HG03354 (cell line): ENCODE data around the gene TTC1.
A peak's percentile ranks its signal among the peaks of the same experiment; 100 is the strongest.

Experiments
- ATAC-seq: cut with Tn5 transposase; IDR thresholded peaks from one replicate; pipeline ENCODE4 v1.9.1; 2021; ENCODE audit warnings: mild to moderate bottlenecking; ENCODE audit not compliant: unreplicated experiment, poor library complexity, severe bottlenecking

The TTC1 gene

GRCh38 chr5:160079753-160080152, 70.8 kb downstream of the TTC1 start:
- no peak for ATAC-seq

- ATAC-seq: no peak
These were observed 72.6 kb downstream of the TTC1 start for GRCh38 chr5:160081495-160081894.

DNA sequence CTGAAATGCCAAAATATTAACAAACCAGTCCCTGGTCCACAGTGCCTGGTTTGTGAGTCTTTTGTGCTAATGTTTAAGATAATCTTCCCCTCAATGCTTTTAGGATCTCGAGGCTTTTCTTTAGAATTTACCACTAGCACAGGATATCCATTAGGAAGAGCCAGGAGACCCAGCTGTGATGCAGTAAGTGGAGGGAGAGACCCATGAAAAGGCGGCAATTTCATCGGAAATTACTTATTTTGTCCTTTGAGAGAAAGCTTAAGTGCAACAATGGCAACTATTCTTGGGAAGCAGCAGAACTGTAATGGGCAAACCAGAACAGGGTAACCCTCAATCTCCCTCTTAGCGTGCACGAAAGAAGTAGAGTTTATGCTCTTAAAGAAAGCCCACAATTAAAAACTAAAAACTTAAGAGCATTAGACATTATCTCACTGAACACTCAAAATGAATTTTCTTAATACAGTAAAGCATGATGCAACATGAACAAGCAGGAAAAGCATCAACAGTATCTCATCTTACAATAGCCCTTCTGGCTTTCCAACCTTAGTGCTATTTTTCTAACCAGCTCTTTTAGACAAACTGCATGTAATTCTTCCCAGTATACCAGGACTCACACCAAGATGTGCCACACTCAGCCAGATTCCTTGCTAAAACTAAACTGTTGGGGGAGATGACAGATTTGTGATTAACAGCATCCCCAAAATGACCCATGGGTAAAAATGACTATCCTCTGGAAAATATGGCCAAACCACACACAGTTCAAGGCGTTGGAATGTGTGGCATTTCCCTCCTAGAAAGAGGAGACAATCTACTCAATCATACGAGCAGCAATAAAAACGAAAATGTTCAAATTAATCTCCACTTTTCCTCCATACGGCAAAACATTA, 73.9 kb downstream of the TTC1 start:
- ATAC-seq: no peak

GRCh38 chr5:160083501-160083900, 74.6 kb downstream of the TTC1 start:
- ATAC-seq: no peak

- ATAC-seq: no peak
These were observed 75.2 kb downstream of the TTC1 start for GRCh38 chr5:160084144-160084543.

DNA sequence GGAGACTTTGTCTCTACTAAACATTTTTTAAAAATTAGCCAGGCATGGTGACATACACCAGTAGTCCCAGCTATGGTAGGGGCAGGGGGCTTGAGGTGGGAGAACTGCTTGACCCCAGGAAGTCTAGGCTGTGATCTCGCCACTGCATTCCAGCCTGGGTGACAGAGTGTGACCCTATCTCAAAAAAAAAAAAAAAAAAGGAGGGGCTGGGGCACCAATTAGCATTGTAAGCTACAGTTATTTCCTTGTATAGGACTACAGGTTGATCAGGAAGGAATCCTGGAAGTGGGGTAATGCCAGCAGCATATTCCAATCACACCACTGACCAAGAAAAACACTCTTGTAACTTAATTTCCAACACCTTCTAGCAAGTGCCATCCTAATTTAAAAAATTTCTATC, 78.3 kb downstream of the TTC1 start:
- ATAC-seq: no peak

- no peak for ATAC-seq
These were observed 79.9 kb downstream of the TTC1 start for GRCh38 chr5:160088805-160089204.

- ATAC-seq: no peak
These were observed 80.6 kb downstream of the TTC1 start for GRCh38 chr5:160089531-160089930.

DNA sequence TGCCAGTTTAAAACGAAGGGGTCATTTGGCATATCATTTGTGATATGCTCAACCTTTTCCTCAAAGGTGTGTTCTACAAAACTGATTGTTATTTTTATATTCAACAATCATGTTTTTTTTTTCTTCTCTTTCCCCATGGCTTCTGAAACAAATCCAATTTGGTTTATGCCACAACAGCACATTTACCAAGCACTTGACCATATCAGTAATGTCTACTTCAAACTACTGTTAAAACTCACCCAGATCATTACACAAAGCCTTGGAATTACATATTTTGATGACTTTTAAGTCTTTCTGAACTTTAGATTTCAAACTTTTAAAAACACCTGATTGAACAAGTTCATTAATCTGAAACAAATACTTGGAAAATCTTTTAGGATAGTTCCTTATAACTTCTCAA, 81.1 kb downstream of the TTC1 start:
- ATAC-seq: no peak

DNA sequence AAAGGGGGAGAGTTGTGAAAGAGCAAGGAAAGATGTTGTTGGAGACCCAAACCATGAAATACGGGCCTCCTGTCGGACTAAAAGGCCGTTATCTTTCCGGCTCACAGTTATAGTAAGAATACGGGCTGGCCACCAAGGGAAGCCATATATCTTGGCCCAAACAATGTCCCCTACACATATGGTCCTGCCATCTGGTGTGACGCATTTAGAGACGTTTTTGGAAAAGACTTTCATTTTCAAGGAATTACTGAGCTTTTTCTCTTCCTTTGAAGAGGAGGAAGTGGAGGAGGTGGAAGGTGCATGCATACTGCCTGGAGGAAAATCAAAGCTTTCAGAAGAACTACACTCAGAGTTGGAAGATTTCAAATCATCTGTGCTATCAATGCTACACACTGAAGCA, 83.6 kb downstream of the TTC1 start:
- no peak for ATAC-seq

GRCh38 chr5:160092960-160093707, 84.2 kb downstream of the TTC1 start:
- peak; percentile 59 for ATAC-seq

- ATAC-seq: no peak
These were observed 87.2 kb downstream of the TTC1 start for GRCh38 chr5:160096178-160096577.

GRCh38 chr5:160097991-160098390, 89.1 kb downstream of the TTC1 start:
- no peak for ATAC-seq

GRCh38 chr5:160105686-160106360, 96.9 kb downstream of the TTC1 start:
- peak; percentile 85 for ATAC-seq

DNA sequence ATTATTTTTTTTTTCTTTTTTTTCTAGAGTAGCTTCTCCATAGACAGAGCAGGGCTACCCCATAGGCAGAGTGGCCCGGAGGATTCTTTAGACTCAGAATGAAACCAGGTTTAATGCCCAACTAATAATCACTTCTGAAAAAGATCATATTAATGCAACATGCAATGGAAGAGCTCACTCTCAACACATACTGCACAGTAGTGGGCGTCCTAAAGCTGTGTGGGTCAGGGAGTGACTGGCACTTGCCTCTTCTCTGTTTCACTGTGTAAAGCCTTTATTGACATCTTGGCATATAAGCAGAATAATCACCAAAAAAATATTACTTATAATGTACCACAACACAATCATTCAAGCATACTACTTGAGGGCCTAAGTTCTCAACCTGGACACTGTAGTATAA, 99.2 kb downstream of the TTC1 start:
- ATAC-seq: no peak
